GM12878 (cell line): ENCODE data around the gene MAF. TPM values are rescaled to one million over a fixed set of nuclear protein-coding genes. Genes with fewer than 3 reads are reported as not detected.

Experiments
- ATAC-seq: fragments of 200-7000 bp; cut with Tn5 transposase; 3 replicates; pipeline ENCODE4 v1.9.1; 2020; ENCODE audit warnings: mild to moderate bottlenecking, moderate library complexity
- BruUV-seq: library from RNA; stranded (reverse); fragments of 400-500 nt; replicated peaks from 2 replicates; lab custom pipeline; 2021; lab: Mats Ljungman, UMichigan
- CTCF ChIA-PET: fragments of 300-600 bp; sonication (Branson Sonifier 250); formaldehyde crosslinking; extraction: SDS; loops from one replicate; lab custom pipeline; 2021; ENCODE audit warnings: inconsistent platforms; lab: Yijun Ruan, JAX
- POLR2A ChIA-PET: fragments of 350-600 bp; formaldehyde crosslinking; extraction: SDS; loops from one replicate; lab custom pipeline; 2021; ENCODE audit warnings: inconsistent platforms; lab: Charles Lee
- RAD21 ChIA-PET: fragments of 300-600 bp; sonication (Branson Sonifier 250); formaldehyde crosslinking; loops from one replicate; lab custom pipeline; 2023; ENCODE audit warnings: antibody characterized with exemption; ENCODE audit not compliant: unreplicated experiment; lab: Charles Lee
- SMC1A ChIA-PET: fragments of 300-600 bp; sonication (Branson Sonifier 250); formaldehyde crosslinking; loops from one replicate; lab custom pipeline; 2023; ENCODE audit not compliant: unreplicated experiment, uncharacterized antibody; lab: Charles Lee
- DNase-seq: peaks from one replicate; pipeline ENCODE4 v3.0.0-alpha.2; 2011; ENCODE audit warnings: low read depth, low spot score
- FAIRE-seq: peaks from 3 replicates; lab custom pipeline; 2011; peaks lifted over from hg19 to GRCh38; lab: Jason Lieb, UNC
- H2AFZ ChIP-seq: 2 replicates; pipeline ENCODE4 v1.6.0; 2011; ENCODE audit warnings: low read depth, low read length, control low read depth; ENCODE audit not compliant: control insufficient read depth
- H3K27ac ChIP-seq: 2 replicates; pipeline ENCODE4 v1.5.1; 2011; ENCODE audit warnings: control low read depth; ENCODE audit not compliant: control insufficient read depth, insufficient read depth
- H3K27me3 ChIP-seq, 2 experiments: replicated peaks in 1 of 2; 2 replicates each; pipeline versions ENCODE4 v1.6.0 to v1.6.1; 2011; ENCODE audit warnings: low read length in 1 of 2; ENCODE audit not compliant: control insufficient read depth in 2 of 2, insufficient read depth in 2 of 2
- H3K36me3 ChIP-seq, 2 experiments: 2 replicates each; pipeline ENCODE4 v1.5.1; 2011; ENCODE audit warnings: low read length in 1 of 2; ENCODE audit not compliant: control insufficient read depth in 2 of 2, insufficient read depth in 2 of 2
- H3K4me1 ChIP-seq: 2 replicates; pipeline ENCODE4 v1.6.1; 2011; ENCODE audit warnings: mild to moderate bottlenecking, low read length, moderate library complexity, mixed read lengths; ENCODE audit not compliant: control insufficient read depth, insufficient read depth
- H3K4me2 ChIP-seq: 2 replicates; pipeline ENCODE4 v1.6.0; 2011; ENCODE audit warnings: control low read depth; ENCODE audit not compliant: control insufficient read depth, insufficient read depth
- H3K4me3 ChIP-seq: fragments of 200-600 bp; sonication (generic); 2 replicates; pipeline ENCODE4 v1.5.1; 2016
- H3K79me2 ChIP-seq: 2 replicates; pipeline ENCODE4 v1.6.0; 2011; ENCODE audit warnings: low read length; ENCODE audit not compliant: control insufficient read depth, insufficient read depth
- H3K9ac ChIP-seq: 2 replicates; pipeline ENCODE4 v1.8.0; 2011; ENCODE audit warnings: low read length, control low read depth, mixed read lengths; ENCODE audit not compliant: control insufficient read depth, insufficient read depth
- H3K9me3 ChIP-seq: replicated peaks from 3 replicates; pipeline ENCODE4 v1.5.1; 2011; ENCODE audit warnings: mild to moderate bottlenecking, low read length; ENCODE audit not compliant: control insufficient read depth, insufficient read depth
- H4K20me1 ChIP-seq: 2 replicates; pipeline ENCODE4 v1.6.0; 2011; ENCODE audit not compliant: control insufficient read depth, insufficient read depth
- CBX5 ChIP-seq: sonication (generic); IDR thresholded peaks from 2 replicates; pipeline ENCODE4 v1.6.1; 2016; ENCODE audit warnings: low read depth, moderate library complexity, mild to moderate bottlenecking, inconsistent platforms
- JUNB ChIP-seq: IDR thresholded peaks from 2 replicates; pipeline ENCODE4 v1.6.1; 2016; ENCODE audit warnings: antibody characterized with exemption, mild to moderate bottlenecking
- LARP7 ChIP-seq: fragments of 450-650 bp; IDR thresholded peaks from 2 replicates; pipeline ENCODE4 v1.6.1; 2017; ENCODE audit warnings: mild to moderate bottlenecking
- RB1 ChIP-seq: fragments of 450-650 bp; formaldehyde crosslinking; IDR thresholded peaks from 2 replicates; pipeline ENCODE4 v1.6.1; 2017; ENCODE audit warnings: mild to moderate bottlenecking, borderline replicate concordance
- RELA ChIP-seq: fragments of 450-650 bp; IDR thresholded peaks from 2 replicates; pipeline ENCODE4 v1.8.0; 2014; ENCODE audit warnings: borderline replicate concordance; ENCODE audit not compliant: partially characterized antibody
- RUNX3 ChIP-seq: IDR thresholded peaks from 2 replicates; pipeline ENCODE4 v1.6.1; 2012; ENCODE audit warnings: low read length, inconsistent platforms
- ZNF24 ChIP-seq: fragments of 450-650 bp; IDR thresholded peaks from 2 replicates; pipeline ENCODE4 v1.6.1; 2017; ENCODE audit warnings: antibody characterized with exemption, mild to moderate bottlenecking
- WGBS: methylation state at CpG from one replicate; pipeline ENCODE4 v1.1.6; 2016; ENCODE audit warnings: low lambda C conversion rate; ENCODE audit not compliant: insufficient replicate concordance, insufficient coverage; ENCODE audit errors: missing lambda C conversion rate; 5-methylcytosine and 5-hydroxymethylcytosine counted together
- in situ Hi-C: fragments of 300-500 bp; cut with MboI; formaldehyde crosslinking; loops from 9 replicates; pipeline ENCODE4 v1.14.3; 2018; ENCODE audit warnings: mixed read lengths
- intact Hi-C: fragments of 100-400 bp; cut with micrococcal nuclease; formaldehyde crosslinking; loops from one replicate; pipeline ENCODE4 v1.14.2; 2022; ENCODE audit not compliant: unreplicated experiment
- polyA plus RNA-seq, 11 experiments: library from polyadenylated mRNA; depleted of rRNA in 4 of 11; unstranded in 6 of 11; stranded (reverse) in 5 of 11; fragments of >200 nt; fragmentation: Nextera tagmentation in 4 of 11; fragmentation: Illumina TruSeq in 1 of 11; extraction: Ambion mirVana in 4 of 11; extraction: Trizol in 1 of 11; gene quantifications; 1 replicate in 1 of 11; 2 replicates in 10 of 11; pipeline versions ENCODE4 v1.2.1 to v1.2.3, GENCODE V29; 2011 to 2016; ENCODE audit warnings: inconsistent platforms in 2 of 11, missing spikeins in 2 of 11, low read depth in 1 of 11
- total RNA-seq, 4 experiments: library from RNA; depleted of rRNA in 3 of 4; stranded (reverse); fragments of >200 nt in 3 of 4; fragmentation: Illumina TruSeq in 1 of 4; extraction: Trizol in 1 of 4; gene quantifications; 2 replicates each; pipeline versions ENCODE4 v1.2.1 to v1.2.3, GENCODE V29; 2013 to 2021
- TF ChIP-seq, protein P1 (sequence below): fragments of 450-650 bp; IDR thresholded peaks from 2 replicates; pipeline ENCODE4 v1.6.1; 2016; ENCODE audit warnings: mild to moderate bottlenecking
- TF ChIP-seq, protein P2 (sequence below): IDR thresholded peaks from 2 replicates; pipeline ENCODE4 v1.6.1; 2012; ENCODE audit warnings: improper control_type of control experiment, low read depth, low read length; ENCODE audit not compliant: insufficient replicate concordance
- TF ChIP-seq, protein P3 (sequence below): IDR thresholded peaks from 2 replicates; pipeline ENCODE4 v1.6.1; 2011; ENCODE audit warnings: low read depth, low read length, improper control_type of control experiment, borderline replicate concordance
- TF ChIP-seq, protein P4 (sequence below): IDR thresholded peaks from 2 replicates; pipeline ENCODE4 v1.6.1; 2012; ENCODE audit warnings: low read depth, low read length, improper control_type of control experiment
- TF ChIP-seq, protein P5 (sequence below): fragments of 450-650 bp; formaldehyde crosslinking; IDR thresholded peaks from 2 replicates; pipeline ENCODE4 v1.4.0; 2022; ENCODE audit warnings: mild to moderate bottlenecking, moderate library complexity

Gene MAF
- total and polyA plus RNA-seq, 10 of the 15 experiments (the other 5 are each of a cell fraction or from before 2014, with no cell fraction given) = 0.03 to 0.13 TPM; not detected in 8

DNA sequence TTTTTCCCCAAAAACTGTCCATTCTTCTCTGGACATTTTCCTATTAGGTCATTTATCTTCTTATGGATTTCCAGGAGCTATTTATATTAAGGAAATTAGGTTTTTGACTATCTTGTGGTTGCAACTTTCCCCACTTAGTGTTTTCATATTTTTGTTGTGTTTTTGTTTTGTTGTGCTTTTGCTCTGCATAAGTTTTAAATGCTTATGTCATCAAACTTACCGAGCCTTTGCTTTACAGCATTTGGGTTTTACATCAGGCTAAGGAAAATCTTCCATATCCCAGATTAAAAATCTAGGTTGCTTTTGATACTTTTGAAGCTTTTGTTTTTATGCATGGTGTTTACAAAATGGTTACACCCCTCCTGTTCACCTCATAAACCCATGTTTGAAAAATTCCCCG is 27.5 kb downstream of the MAF start:
- no peak for DNase-seq
- in situ Hi-C loops (no loop called here), intact Hi-C loops (no loop called here)
- RAD21 ChIA-PET = no interaction called here
- Histone ChIP-seq H3K27ac (no peak overlapping the region), H3K4me1 (no peaks in the 10 kb centered on the region), H3K36me3 (no peaks in the 10 kb centered on the region), H3K4me2 (no peak overlapping the region), H3K79me2 (no peaks in the 10 kb centered on the region), H2AFZ (no peak overlapping the region), H3K27me3 (no peaks in the 10 kb centered on the region), H4K20me1 (no peaks in the 10 kb centered on the region), H3K4me3 (no peak overlapping the region), H3K9ac (no peak overlapping the region), H3K9me3 (no peaks in the 10 kb centered on the region)
- POLR2A ChIA-PET = no interaction called here
- SMC1A ChIA-PET = no interaction called here
- CTCF ChIA-PET = no interaction called here
- no peak for FAIRE-seq
- 0% methylated on average over 2 of the region's 2 CpGs for WGBS
- BruUV-seq = no TSS peak
- ATAC-seq = no peak
- no peak for TF ChIP-seq JUNB
- no peak for TF ChIP-seq RUNX3
- TF ChIP-seq, protein P1, sequence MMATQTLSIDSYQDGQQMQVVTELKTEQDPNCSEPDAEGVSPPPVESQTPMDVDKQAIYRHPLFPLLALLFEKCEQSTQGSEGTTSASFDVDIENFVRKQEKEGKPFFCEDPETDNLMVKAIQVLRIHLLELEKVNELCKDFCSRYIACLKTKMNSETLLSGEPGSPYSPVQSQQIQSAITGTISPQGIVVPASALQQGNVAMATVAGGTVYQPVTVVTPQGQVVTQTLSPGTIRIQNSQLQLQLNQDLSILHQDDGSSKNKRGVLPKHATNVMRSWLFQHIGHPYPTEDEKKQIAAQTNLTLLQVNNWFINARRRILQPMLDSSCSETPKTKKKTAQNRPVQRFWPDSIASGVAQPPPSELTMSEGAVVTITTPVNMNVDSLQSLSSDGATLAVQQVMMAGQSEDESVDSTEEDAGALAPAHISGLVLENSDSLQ = no peak
- no peak for TF ChIP-seq CBX5
- TF ChIP-seq, protein P2, sequence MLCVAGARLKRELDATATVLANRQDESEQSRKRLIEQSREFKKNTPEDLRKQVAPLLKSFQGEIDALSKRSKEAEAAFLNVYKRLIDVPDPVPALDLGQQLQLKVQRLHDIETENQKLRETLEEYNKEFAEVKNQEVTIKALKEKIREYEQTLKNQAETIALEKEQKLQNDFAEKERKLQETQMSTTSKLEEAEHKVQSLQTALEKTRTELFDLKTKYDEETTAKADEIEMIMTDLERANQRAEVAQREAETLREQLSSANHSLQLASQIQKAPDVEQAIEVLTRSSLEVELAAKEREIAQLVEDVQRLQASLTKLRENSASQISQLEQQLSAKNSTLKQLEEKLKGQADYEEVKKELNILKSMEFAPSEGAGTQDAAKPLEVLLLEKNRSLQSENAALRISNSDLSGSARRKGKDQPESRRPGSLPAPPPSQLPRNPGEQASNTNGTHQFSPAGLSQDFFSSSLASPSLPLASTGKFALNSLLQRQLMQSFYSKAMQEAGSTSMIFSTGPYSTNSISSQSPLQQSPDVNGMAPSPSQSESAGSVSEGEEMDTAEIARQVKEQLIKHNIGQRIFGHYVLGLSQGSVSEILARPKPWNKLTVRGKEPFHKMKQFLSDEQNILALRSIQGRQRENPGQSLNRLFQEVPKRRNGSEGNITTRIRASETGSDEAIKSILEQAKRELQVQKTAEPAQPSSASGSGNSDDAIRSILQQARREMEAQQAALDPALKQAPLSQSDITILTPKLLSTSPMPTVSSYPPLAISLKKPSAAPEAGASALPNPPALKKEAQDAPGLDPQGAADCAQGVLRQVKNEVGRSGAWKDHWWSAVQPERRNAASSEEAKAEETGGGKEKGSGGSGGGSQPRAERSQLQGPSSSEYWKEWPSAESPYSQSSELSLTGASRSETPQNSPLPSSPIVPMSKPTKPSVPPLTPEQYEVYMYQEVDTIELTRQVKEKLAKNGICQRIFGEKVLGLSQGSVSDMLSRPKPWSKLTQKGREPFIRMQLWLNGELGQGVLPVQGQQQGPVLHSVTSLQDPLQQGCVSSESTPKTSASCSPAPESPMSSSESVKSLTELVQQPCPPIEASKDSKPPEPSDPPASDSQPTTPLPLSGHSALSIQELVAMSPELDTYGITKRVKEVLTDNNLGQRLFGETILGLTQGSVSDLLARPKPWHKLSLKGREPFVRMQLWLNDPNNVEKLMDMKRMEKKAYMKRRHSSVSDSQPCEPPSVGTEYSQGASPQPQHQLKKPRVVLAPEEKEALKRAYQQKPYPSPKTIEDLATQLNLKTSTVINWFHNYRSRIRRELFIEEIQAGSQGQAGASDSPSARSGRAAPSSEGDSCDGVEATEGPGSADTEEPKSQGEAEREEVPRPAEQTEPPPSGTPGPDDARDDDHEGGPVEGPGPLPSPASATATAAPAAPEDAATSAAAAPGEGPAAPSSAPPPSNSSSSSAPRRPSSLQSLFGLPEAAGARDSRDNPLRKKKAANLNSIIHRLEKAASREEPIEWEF = no peak
- TF ChIP-seq, protein P3, sequence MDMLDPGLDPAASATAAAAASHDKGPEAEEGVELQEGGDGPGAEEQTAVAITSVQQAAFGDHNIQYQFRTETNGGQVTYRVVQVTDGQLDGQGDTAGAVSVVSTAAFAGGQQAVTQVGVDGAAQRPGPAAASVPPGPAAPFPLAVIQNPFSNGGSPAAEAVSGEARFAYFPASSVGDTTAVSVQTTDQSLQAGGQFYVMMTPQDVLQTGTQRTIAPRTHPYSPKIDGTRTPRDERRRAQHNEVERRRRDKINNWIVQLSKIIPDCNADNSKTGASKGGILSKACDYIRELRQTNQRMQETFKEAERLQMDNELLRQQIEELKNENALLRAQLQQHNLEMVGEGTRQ = no peak
- TF ChIP-seq LARP7 = no peak
- TF ChIP-seq, protein P4, sequence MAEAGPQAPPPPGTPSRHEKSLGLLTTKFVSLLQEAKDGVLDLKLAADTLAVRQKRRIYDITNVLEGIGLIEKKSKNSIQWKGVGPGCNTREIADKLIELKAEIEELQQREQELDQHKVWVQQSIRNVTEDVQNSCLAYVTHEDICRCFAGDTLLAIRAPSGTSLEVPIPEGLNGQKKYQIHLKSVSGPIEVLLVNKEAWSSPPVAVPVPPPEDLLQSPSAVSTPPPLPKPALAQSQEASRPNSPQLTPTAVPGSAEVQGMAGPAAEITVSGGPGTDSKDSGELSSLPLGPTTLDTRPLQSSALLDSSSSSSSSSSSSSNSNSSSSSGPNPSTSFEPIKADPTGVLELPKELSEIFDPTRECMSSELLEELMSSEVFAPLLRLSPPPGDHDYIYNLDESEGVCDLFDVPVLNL = no peak
- TF ChIP-seq ZNF24 = no peak
- TF ChIP-seq, protein P5, sequence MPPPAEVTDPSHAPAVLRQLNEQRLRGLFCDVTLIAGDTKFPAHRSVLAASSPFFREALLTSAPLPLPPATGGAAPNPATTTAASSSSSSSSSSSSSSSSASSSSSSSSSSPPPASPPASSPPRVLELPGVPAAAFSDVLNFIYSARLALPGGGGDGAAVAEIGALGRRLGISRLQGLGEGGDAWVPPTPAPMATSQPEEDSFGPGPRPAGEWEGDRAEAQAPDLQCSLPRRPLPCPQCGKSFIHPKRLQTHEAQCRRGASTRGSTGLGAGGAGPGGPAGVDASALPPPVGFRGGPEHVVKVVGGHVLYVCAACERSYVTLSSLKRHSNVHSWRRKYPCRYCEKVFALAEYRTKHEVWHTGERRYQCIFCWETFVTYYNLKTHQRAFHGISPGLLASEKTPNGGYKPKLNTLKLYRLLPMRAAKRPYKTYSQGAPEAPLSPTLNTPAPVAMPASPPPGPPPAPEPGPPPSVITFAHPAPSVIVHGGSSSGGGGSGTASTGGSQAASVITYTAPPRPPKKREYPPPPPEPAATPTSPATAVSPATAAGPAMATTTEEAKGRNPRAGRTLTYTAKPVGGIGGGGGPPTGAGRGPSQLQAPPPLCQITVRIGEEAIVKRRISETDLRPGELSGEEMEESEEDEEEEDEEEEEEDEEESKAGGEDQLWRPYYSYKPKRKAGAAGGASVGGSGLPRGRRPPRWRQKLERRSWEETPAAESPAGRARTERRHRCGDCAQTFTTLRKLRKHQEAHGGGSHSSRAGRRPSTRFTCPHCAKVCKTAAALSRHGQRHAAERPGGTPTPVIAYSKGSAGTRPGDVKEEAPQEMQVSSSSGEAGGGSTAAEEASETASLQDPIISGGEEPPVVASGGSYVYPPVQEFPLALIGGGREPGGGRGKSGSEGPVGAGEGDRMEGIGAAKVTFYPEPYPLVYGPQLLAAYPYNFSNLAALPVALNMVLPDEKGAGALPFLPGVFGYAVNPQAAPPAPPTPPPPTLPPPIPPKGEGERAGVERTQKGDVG (CRISPR knock-in tag) = no peak
- TF ChIP-seq RELA = no peak
- no peak for TF ChIP-seq RB1
